Stimulated activated CD4-positive, alpha-beta T cell treated with anti-CD3 and anti-CD28 coated beads, Interleukin-15, amount 100 ng/mL, for 1 hour (primary cell): ENCODE data around the gene SBNO2.
A peak's percentile ranks its signal among the peaks of the same experiment; 100 is the strongest.

Source experiments
- DNase-seq, 2 donors: peaks; one replicate each; pipeline ENCODE4 v3.0.0-alpha.2; 2020; ENCODE audit warnings: low read depth in 1 of 2, low spot score in 1 of 2

SBNO2 gene

GRCh38 chr19:1063030-1063908, 110.8 kb downstream of the SBNO2 start:
- DNase-seq = peak in 1 of 2 donors; percentile 43

- DNase-seq = no peak
Measured at GRCh38 chr19:1062387-1063029, 111.6 kb downstream of the SBNO2 start.

- no peak for DNase-seq
Measured at GRCh38 chr19:1061987-1062386, 112.1 kb downstream of the SBNO2 start.

GRCh38 chr19:1060689-1061088, 113.4 kb downstream of the SBNO2 start:
- no peak for DNase-seq

- no peak for DNase-seq
Measured at GRCh38 chr19:1058112-1058511, 116.0 kb downstream of the SBNO2 start.
